SH-SY5Y (cell line): ENCODE measurements around the gene UCHL3.

Experiments used
- GATA2 ChIP-seq: IDR thresholded peaks from 2 replicates; pipeline ENCODE4 v1.6.1; 2011; ENCODE audit warnings: mild to moderate bottlenecking, low read depth, low read length
- GATA3 ChIP-seq: IDR thresholded peaks from 2 replicates; pipeline ENCODE4 v1.6.1; 2011; ENCODE audit warnings: low read depth, mild to moderate bottlenecking, low read length, moderate library complexity

The UCHL3 gene

GRCh38 chr13:75581874-75582640 lies 32.5 kb downstream of the UCHL3 start:
- no peak for TF ChIP-seq GATA3
- TF ChIP-seq GATA2, result no peak

DNA sequence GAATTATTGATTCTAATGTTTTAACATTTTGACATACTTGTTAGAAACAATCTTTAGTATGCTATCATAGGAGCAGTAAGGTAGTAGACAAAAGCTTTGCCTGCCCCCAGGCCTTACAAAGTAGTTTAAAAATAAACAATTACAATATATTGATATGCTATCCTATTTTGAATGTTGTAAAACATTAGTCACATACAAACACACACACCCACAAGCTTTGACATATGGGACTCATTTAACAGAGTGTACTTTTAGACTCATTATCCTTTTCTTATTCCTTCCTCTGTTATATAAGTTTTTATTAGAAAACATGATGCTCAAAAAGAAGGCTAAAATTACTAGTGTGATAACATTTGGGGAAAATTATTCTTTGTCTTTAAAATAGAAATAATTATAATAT lies 33.5 kb downstream of the UCHL3 start:
- TF ChIP-seq GATA2, result no peak
- no peak for TF ChIP-seq GATA3

DNA sequence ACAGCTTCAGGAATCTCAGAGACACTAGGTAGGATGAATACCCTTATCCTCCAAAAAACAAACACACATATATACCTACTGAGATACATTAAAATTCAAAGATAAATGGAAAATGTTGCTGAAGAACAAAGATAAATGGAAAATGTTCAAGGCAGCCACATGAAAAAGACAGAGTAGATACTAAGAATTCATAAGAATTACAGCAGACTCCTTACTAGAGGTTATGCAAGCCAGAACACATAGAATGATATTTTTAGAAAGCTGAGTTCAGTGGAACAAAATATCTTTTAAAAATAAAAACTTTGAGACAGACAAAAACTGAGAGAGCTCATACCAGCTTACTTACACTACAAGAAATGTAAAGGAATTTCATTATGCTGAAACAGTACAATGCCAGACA lies 35.6 kb downstream of the UCHL3 start:
- TF ChIP-seq GATA2 (no peak), GATA3 (no peak)

GRCh38 chr13:75587679-75588078 lies 38.1 kb downstream of the UCHL3 start:
- TF ChIP-seq GATA2 (no peak), GATA3 (no peak)

DNA sequence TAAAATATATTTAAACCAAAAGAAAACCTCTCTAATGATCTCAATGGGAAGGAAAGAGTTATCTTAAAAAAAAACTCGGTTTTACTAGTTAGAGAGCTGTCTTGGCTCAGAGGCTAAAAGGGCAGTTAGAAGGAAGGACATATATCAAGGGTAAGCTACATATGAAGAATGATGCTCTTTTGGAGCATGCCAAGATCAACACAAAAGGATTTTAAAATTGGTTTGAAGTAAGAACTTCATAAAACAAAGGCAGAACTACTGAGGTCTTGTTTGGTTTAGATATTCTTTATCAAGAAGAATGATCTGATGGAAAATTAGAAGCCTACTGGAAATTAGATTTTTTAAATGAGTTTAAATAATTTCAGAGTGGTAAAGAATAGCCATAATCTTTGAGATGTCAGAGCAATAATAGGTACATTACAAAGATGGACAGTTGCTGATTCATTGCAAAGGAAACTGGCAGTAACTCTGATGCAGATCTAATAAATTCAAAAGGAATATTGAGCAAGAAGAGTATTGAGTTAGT lies 47.1 kb downstream of the UCHL3 start:
- TF ChIP-seq GATA2, result no peak
- no peak for TF ChIP-seq GATA3

- no peak for TF ChIP-seq GATA3
- no peak for TF ChIP-seq GATA2
These were observed 50.8 kb downstream of the UCHL3 start for GRCh38 chr13:75600371-75600770.

GRCh38 chr13:75603038-75603437 lies 53.4 kb downstream of the UCHL3 start:
- TF ChIP-seq GATA2 (no peak), GATA3 (no peak)

GRCh38 chr13:75607447-75607846 lies 57.9 kb downstream of the UCHL3 start:
- TF ChIP-seq GATA2 (no peak), GATA3 (no peak)

- no peak for TF ChIP-seq GATA3
- TF ChIP-seq GATA2, result no peak
These were observed 60.9 kb downstream of the UCHL3 start for GRCh38 chr13:75610466-75610865.

DNA sequence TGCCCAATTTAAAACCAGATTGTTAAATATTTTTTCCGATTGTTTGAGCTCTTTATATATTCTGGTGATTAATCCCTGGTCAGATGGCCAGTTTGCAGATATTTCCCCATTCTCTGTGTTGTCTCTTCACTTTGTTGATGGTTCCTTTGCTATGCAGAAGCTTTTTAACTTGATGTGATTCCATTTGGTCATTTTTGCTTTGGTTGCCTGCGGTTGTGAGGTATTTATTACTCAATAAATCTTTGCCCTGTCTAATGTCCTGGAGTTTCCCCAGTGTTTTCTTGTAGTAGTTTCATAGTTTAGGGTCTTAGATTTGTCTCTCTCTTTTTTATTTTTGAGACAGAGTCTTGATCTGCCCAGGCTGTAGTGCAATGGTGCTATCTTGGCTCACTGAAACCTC lies 62.8 kb downstream of the UCHL3 start:
- TF ChIP-seq GATA2 (no peak), GATA3 (no peak)

- no peak for TF ChIP-seq GATA3
- no peak for TF ChIP-seq GATA2
These were observed 67.6 kb downstream of the UCHL3 start for GRCh38 chr13:75617230-75617629.

DNA sequence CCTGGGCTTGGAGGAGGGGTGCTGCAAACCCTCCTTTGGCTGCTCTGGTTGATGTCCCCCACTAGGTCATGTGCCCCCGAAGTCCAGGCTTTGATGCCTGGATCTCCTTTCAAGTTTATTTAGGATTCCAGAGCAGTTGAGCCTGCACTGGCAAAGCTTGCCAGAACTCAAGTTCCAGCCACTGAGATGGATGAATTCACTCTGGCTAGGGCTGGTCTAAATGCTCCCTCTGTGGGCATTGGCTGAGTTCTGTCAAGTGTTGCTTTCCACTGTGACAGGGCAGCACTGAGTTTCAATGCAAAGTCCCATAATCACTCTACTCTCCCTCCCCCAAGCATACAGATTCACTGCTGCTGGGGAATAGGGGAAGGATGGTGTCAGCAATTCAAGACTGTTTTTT lies 68.7 kb downstream of the UCHL3 start:
- TF ChIP-seq GATA2, result no peak
- no peak for TF ChIP-seq GATA3

- TF ChIP-seq GATA3 (no peak), GATA2 (no peak)
These were observed 70.4 kb downstream of the UCHL3 start for GRCh38 chr13:75620020-75620419.

GRCh38 chr13:75621147-75621546 lies 71.6 kb downstream of the UCHL3 start:
- TF ChIP-seq GATA3 (no peak), GATA2 (no peak)

GRCh38 chr13:75628801-75629200 lies 79.2 kb downstream of the UCHL3 start:
- TF ChIP-seq GATA3 (no peak), GATA2 (no peak)

DNA sequence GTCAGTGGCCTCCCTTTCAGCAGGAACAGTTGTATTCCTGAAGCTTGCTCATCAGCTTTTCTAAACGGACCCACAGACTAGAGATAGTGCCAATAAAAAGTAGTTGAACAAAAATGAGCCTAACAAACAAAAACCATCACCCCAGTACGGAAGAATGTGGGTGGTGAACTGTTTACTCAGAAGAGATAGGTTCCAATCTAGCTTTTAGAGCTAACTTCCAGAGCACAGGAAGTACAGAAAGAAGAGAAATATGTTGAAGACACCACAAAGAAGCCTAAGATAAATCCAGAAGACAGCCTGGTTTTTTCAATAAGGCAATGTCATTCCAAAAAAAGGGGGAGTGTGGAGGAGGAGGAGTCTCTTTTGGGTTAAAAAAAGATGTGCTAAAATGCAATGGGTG lies 83.7 kb downstream of the UCHL3 start:
- no peak for TF ChIP-seq GATA3
- no peak for TF ChIP-seq GATA2
